IMR-90 (cell line): ENCODE results near the gene CTCFL. TPM values are rescaled to one million over a fixed set of nuclear protein-coding genes. Genes with fewer than 3 reads are reported as not detected.

Source experiments
- ATAC-seq: fragments of 200-7000 bp; cut with Tn5 transposase; 2 replicates; pipeline ENCODE4 v1.9.1; 2020; ENCODE audit warnings: low read depth, mild to moderate bottlenecking, moderate library complexity
- BruUV-seq: library from RNA; stranded (reverse); fragments of 400-500 nt; replicated peaks from 2 replicates; lab custom pipeline; 2021; lab: Mats Ljungman, UMichigan
- CTCF ChIA-PET: fragments of 300-600 bp; formaldehyde crosslinking; extraction: SDS; loops from one replicate; lab custom pipeline; 2021; ENCODE audit warnings: antibody characterized with exemption; lab: Yijun Ruan, JAX
- POLR2A ChIA-PET: fragments of 300-600 bp; sonication (Branson Sonifier 250); formaldehyde crosslinking; loops from one replicate; lab custom pipeline; 2022; ENCODE audit warnings: antibody characterized with exemption; ENCODE audit not compliant: unreplicated experiment; lab: Charles Lee
- DNase-seq: peaks from one replicate; pipeline ENCODE4 v3.0.0; 2013
- H2AFZ ChIP-seq: replicated peaks from 2 replicates; pipeline ENCODE3; 2013; ENCODE audit warnings: low read length, mild to moderate bottlenecking; ENCODE audit not compliant: poor library complexity
- H2AK5ac ChIP-seq: 2 replicates; pipeline ENCODE4 v1.6.1; 2013; ENCODE audit warnings: low read depth, low read length, inconsistent platforms
- H2AK9ac ChIP-seq: replicated peaks from 2 replicates; pipeline ENCODE3; 2013; ENCODE audit warnings: mild to moderate bottlenecking, low read depth, low read length, moderate library complexity; ENCODE audit not compliant: poor library complexity
- H2BK120ac ChIP-seq: 2 replicates; pipeline ENCODE4 v1.6.1; 2013; ENCODE audit warnings: low read depth, low read length, inconsistent platforms
- H2BK15ac ChIP-seq: 3 replicates; pipeline ENCODE4 v1.6.1; 2013; ENCODE audit warnings: low read depth, low read length, inconsistent platforms
- H2BK20ac ChIP-seq: 2 replicates; pipeline ENCODE4 v1.6.1; 2013; ENCODE audit warnings: low read depth, mild to moderate bottlenecking, inconsistent platforms, low read length, moderate library complexity
- H2BK5ac ChIP-seq: 2 replicates; pipeline ENCODE4 v1.6.1; 2013; ENCODE audit warnings: mild to moderate bottlenecking, low read depth, low read length, inconsistent platforms; ENCODE audit not compliant: poor library complexity, severe bottlenecking
- H3K14ac ChIP-seq: replicated peaks from 2 replicates; pipeline ENCODE4 v1.6.1; 2013; ENCODE audit warnings: low read depth, low read length, inconsistent platforms
- H3K18ac ChIP-seq: 2 replicates; pipeline ENCODE4 v1.6.1; 2013; ENCODE audit warnings: low read depth, low read length, control low read depth
- H3K23ac ChIP-seq: 2 replicates; pipeline ENCODE4 v1.6.1; 2013; ENCODE audit warnings: low read depth, low read length, inconsistent platforms
- H3K27ac ChIP-seq: 2 replicates; pipeline ENCODE4 v1.5.1; 2013; ENCODE audit warnings: mild to moderate bottlenecking, control low read depth, low read length; ENCODE audit not compliant: insufficient read depth
- H3K27me3 ChIP-seq: 2 replicates; pipeline ENCODE4 v1.6.1; 2013; ENCODE audit warnings: low read length; ENCODE audit not compliant: control insufficient read depth, insufficient read depth
- H3K36me3 ChIP-seq: 2 replicates; pipeline ENCODE4 v1.6.1; 2013; ENCODE audit warnings: low read length, mixed read lengths; ENCODE audit not compliant: control insufficient read depth, insufficient read depth
- H3K4ac ChIP-seq: 2 replicates; pipeline ENCODE4 v1.6.1; 2013; ENCODE audit warnings: low read depth, low read length, inconsistent platforms
- H3K4me1 ChIP-seq: 2 replicates; pipeline ENCODE4 v1.6.1; 2013; ENCODE audit warnings: low read length, mixed read lengths; ENCODE audit not compliant: control insufficient read depth, insufficient read depth
- H3K4me2 ChIP-seq: 2 replicates; pipeline ENCODE4 v1.6.1; 2013; ENCODE audit warnings: low read depth, mild to moderate bottlenecking, control low read depth, low read length, moderate library complexity
- H3K4me3 ChIP-seq: 2 replicates; pipeline ENCODE4 v1.5.1; 2013; ENCODE audit warnings: low read depth, mild to moderate bottlenecking, control low read depth, low read length, moderate library complexity; ENCODE audit not compliant: insufficient read depth
- H3K56ac ChIP-seq: 2 replicates; pipeline ENCODE4 v1.6.1; 2013; ENCODE audit warnings: low read length, inconsistent platforms; ENCODE audit not compliant: insufficient read depth; ENCODE audit errors: extremely low read depth
- H3K79me1 ChIP-seq, 2 experiments: 2 replicates each; pipeline ENCODE4 v1.6.1; 2013; ENCODE audit warnings: low read length in 2 of 2, inconsistent platforms in 1 of 2, low read depth in 1 of 2
- H3K9ac ChIP-seq: 2 replicates; pipeline ENCODE4 v1.6.1; 2013; ENCODE audit warnings: low read depth, low read length, control low read depth
- H3K9me1 ChIP-seq: 2 replicates; pipeline ENCODE4 v1.6.1; 2013; ENCODE audit warnings: low read length, inconsistent platforms; ENCODE audit not compliant: insufficient read depth
- H3K9me3 ChIP-seq: 2 replicates; pipeline ENCODE4 v1.6.1; 2013; ENCODE audit warnings: low read length; ENCODE audit not compliant: control insufficient read depth, insufficient read depth
- H4K20me1 ChIP-seq: 2 replicates; pipeline ENCODE4 v1.6.1; 2013; ENCODE audit warnings: low read length, inconsistent platforms; ENCODE audit not compliant: insufficient read depth
- H4K5ac ChIP-seq: 2 replicates; pipeline ENCODE4 v1.6.1; 2013; ENCODE audit warnings: mild to moderate bottlenecking, low read depth, low read length, control low read depth
- H4K8ac ChIP-seq, 2 experiments: 2 replicates each; pipeline ENCODE4 v1.6.1; 2013; ENCODE audit warnings: low read depth in 2 of 2, low read length in 2 of 2, control low read depth in 1 of 2, inconsistent platforms in 1 of 2
- H4K91ac ChIP-seq: 2 replicates; pipeline ENCODE4 v1.6.1; 2013; ENCODE audit warnings: low read depth, low read length, inconsistent platforms; ENCODE audit not compliant: insufficient read depth
- BHLHE40 ChIP-seq: fragments of 150-350 bp; IDR thresholded peaks from 2 replicates; pipeline ENCODE4 v1.6.1; 2016; ENCODE audit warnings: mild to moderate bottlenecking, low read depth, low read length
- CHD1 ChIP-seq: IDR thresholded peaks from 2 replicates; pipeline ENCODE4 v1.6.1; 2012; ENCODE audit warnings: low read depth, low read length, improper control_type of control experiment
- FOS ChIP-seq: fragments of 150-350 bp; IDR thresholded peaks from 2 replicates; pipeline ENCODE4 v1.6.1; 2016; ENCODE audit warnings: low read depth, low read length
- POLR2A ChIP-seq: IDR thresholded peaks from 2 replicates; pipeline ENCODE4 v1.6.1; 2012; ENCODE audit warnings: mild to moderate bottlenecking, low read depth, low read length
- RAD21 ChIP-seq: IDR thresholded peaks from 2 replicates; pipeline ENCODE4 v1.6.1; 2012; ENCODE audit warnings: low read length, improper control_type of control experiment
- RFX5 ChIP-seq: IDR thresholded peaks from 2 replicates; pipeline ENCODE4 v1.8.0; 2012; ENCODE audit warnings: low read depth, mild to moderate bottlenecking, low read length, moderate library complexity
- WGBS, 2 experiments: methylation state at CpG; one replicate each; pipeline versions ENCODE4 v1.1.5 to v1.1.7; 2013; ENCODE audit warnings: missing lambda C conversion rate in 2 of 2; ENCODE audit not compliant: insufficient read length in 1 of 2; ENCODE audit errors: extremely low coverage in 2 of 2; 5-methylcytosine and 5-hydroxymethylcytosine counted together
- dilution Hi-C: fragments of 300-500 bp; cut with HindIII; formaldehyde crosslinking; loops from one replicate; pipeline ENCODE4 v1.14.3; 2018; ENCODE audit warnings: low sequenced_read_pairs; ENCODE audit not compliant: unreplicated experiment
- in situ Hi-C: fragments of 300-500 bp; cut with MboI; formaldehyde crosslinking; loops from 3 replicates; pipeline ENCODE4 v1.14.3; 2019; ENCODE audit warnings: low sequenced_read_pairs, inconsistent platforms, mixed read lengths
- intact Hi-C: fragments of 100-400 bp; cut with micrococcal nuclease; formaldehyde crosslinking; loops from 2 replicates; pipeline ENCODE4 v1.10.0; 2022
- polyA plus RNA-seq, 3 experiments: library from polyadenylated mRNA; depleted of rRNA; stranded (reverse); fragments of >200 nt; gene quantifications; 2 replicates each; pipeline ENCODE4 v1.2.3, GENCODE V29; 2012; ENCODE audit warnings: low replicate concordance in 1 of 3
- total RNA-seq: library from RNA; depleted of rRNA; stranded (reverse); fragments of >200 nt; gene quantifications from 2 replicates; pipeline ENCODE4 v1.2.3, GENCODE V29; 2012

The CTCFL gene
- total and polyA plus RNA-seq, 2 of the 4 experiments (the other 2 are of a cell fraction): not detected

GRCh38 chr20:57508381-57508780 lies 16.6 kb downstream of the CTCFL start:
- in situ Hi-C loops (no loop called here), dilution Hi-C loops (no loop called here)
- POLR2A ChIA-PET: no interaction called here

More at GRCh38 chr20:57508381-57508780, 16.6 kb downstream of the CTCFL start:
- Histone ChIP-seq H2BK20ac (no peak overlapping the region), H3K9me3 (no peaks in the 10 kb centered on the region), H4K91ac (no peak overlapping the region), H2AFZ (no peak overlapping the region), H3K27me3 (peaks cover 9% of the 10 kb centered on the region), H2BK5ac (no peak overlapping the region), H3K79me1 (no peaks in the 10 kb centered on the region), H3K18ac (no peak overlapping the region), H3K4me1 (no peaks in the 10 kb centered on the region), H3K27ac (no peak overlapping the region), H3K9me1 (no peaks in the 10 kb centered on the region), H2BK120ac (no peak overlapping the region), H3K14ac (no peak overlapping the region), H2BK15ac (no peak overlapping the region), H4K5ac (no peak overlapping the region), H2AK5ac (no peak overlapping the region), H3K4ac (no peak overlapping the region), H4K20me1 (no peaks in the 10 kb centered on the region), H3K23ac (no peak overlapping the region), H3K56ac (no peak overlapping the region), H3K4me3 (no peak overlapping the region), H3K4me2 (no peak overlapping the region), H4K8ac (no peak overlapping the region), H3K9ac (no peak overlapping the region), H3K36me3 (no peaks in the 10 kb centered on the region), H2AK9ac (no peak overlapping the region)
- CTCF ChIA-PET: no interaction called here
- ATAC-seq (no peak), DNase-seq (no peak)
- TF ChIP-seq BHLHE40 (no peak), POLR2A (no peak), RFX5 (no peak), FOS (no peak), CHD1 (no peak), RAD21 (no peak)
- intact Hi-C loops: no loop called here
- BruUV-seq: no TSS peak
- WGBS, 2 experiments: 10% methylated on average over 2 of the region's 8 CpGs; no CpG with 5 or more reads in 1 of the 2 experiments
